ENCODE data around the gene FRMD3.

DNA sequence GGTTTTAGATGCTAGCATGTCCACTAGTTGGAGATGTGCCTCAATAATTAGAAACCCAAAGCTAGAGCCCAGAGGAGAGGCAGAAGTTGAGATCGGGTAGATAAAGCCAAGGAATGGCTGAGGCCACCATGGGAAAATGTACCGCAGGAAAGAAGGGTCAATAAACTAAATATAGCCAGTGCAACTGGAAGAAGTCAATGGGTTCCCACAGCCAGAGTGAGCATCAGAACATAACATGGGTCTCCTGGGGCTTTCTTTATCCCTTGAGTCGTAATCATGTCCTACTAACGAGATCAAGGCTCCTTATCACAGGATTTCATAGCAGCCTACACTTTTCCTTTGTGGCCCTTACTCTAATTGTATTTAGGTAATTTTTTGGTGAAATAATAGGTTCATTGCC lies 61.7 kb downstream of the FRMD3 start:
- TF ChIP-seq POLR2A (IDR thresholded peaks at IDR 0.05), result no peak
- TF ChIP-seq, protein P1, sequence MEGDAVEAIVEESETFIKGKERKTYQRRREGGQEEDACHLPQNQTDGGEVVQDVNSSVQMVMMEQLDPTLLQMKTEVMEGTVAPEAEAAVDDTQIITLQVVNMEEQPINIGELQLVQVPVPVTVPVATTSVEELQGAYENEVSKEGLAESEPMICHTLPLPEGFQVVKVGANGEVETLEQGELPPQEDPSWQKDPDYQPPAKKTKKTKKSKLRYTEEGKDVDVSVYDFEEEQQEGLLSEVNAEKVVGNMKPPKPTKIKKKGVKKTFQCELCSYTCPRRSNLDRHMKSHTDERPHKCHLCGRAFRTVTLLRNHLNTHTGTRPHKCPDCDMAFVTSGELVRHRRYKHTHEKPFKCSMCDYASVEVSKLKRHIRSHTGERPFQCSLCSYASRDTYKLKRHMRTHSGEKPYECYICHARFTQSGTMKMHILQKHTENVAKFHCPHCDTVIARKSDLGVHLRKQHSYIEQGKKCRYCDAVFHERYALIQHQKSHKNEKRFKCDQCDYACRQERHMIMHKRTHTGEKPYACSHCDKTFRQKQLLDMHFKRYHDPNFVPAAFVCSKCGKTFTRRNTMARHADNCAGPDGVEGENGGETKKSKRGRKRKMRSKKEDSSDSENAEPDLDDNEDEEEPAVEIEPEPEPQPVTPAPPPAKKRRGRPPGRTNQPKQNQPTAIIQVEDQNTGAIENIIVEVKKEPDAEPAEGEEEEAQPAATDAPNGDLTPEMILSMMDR (IDR thresholded peaks at IDR 0.05), result no peak
